Pancreas (tissue), 10 donors: ENCODE measurements around the gene MRPS16. TPM values are rescaled to one million over a fixed set of nuclear protein-coding genes. Genes with fewer than 3 reads are reported as not detected.
A peak's percentile ranks its signal among the peaks of the same experiment; 100 is the strongest.

Experiments
- ATAC-seq, 4 donors: fragments of 200-7000 bp; cut with Tn5 transposase; one replicate each; pipeline versions ENCODE4 v1.8.0 to v1.9.1; 2020; ENCODE audit warnings: mild to moderate bottlenecking in 4 of 4, moderate library complexity in 4 of 4
- DNase-seq, 6 donors: peaks; one replicate each; pipeline ENCODE4 v3.0.0-alpha.2; 2020
- FAIRE-seq: peaks from 2 replicates; lab custom pipeline; 2012; peaks lifted over from hg19 to GRCh38; lab: Jason Lieb, UNC
- H3K27ac ChIP-seq, 4 donors: fragments of 200-600 bp; sonication (generic); 1 replicate in 3 of 4; 2 replicates in 1 of 4; pipeline versions ENCODE4 v1.5.0 to v1.8.0; 2020
- H3K27me3 ChIP-seq, 4 donors: fragments of 200-600 bp; one replicate each; pipeline ENCODE4 v1.8.0; 2021
- H3K36me3 ChIP-seq, 3 donors: fragments of 200-600 bp; sonication (generic) in 1 of 3; one replicate each; pipeline versions ENCODE4 v1.5.0 to v1.8.0; 2020 to 2021
- H3K4me1 ChIP-seq, 3 donors: fragments of 200-600 bp; one replicate each; pipeline ENCODE4 v1.8.0; 2021
- H3K4me3 ChIP-seq, 4 donors: fragments of 200-600 bp; sonication (generic) in 2 of 4; one replicate each; pipeline versions ENCODE4 v1.5.0 to v1.8.0; 2020 to 2021
- H3K9me3 ChIP-seq, 4 donors: fragments of 200-600 bp; one replicate each; pipeline ENCODE4 v1.8.0; 2021
- WGBS, 2 donors: extraction: QIAGEN DNeasy Blood & Tissue Kit; methylation state at CpG; one replicate each; pipeline ENCODE4 v1.1.7; 2013; 5-methylcytosine and 5-hydroxymethylcytosine counted together
- intact Hi-C, 3 donors: fragments of 100-400 bp; cut with DNase I; formaldehyde crosslinking; loops; one replicate each; pipeline versions ENCODE4 v1.11.1 to v1.14.2; 2022
- polyA plus RNA-seq, 2 donors: library from polyadenylated mRNA; stranded (reverse); fragments of 200-250 nt; gene quantifications; one replicate each; pipeline ENCODE4 v1.2.3, GENCODE V29; 2013
- total RNA-seq, 6 donors: library from RNA; stranded (reverse); fragmentation: NEBNext Ultra II Directional in 4 of 6; extraction: Animal tissue kit (Norgen Biotek cat#: 25700) in 4 of 6; gene quantifications; one replicate each; pipeline versions ENCODE4 v1.2.1 to v1.2.4, GENCODE V29; 2021 to 2023
- TF ChIP-seq, protein P1 (sequence below), 4 donors: fragments of 200-600 bp; sonication (generic) in 3 of 4; IDR thresholded peaks; one replicate each; pipeline versions ENCODE4 v1.5.0 to v1.8.0; 2021; ENCODE audit warnings: antibody characterized with exemption in 4 of 4
- donor health status: healthy with polysubstance abuse.
- donor health status: DM: no; HTN: no; CAD: no; lungs with moderate emphysema.
- donor health status: DM: no; HTN: no; CAD: no.
- donor health status: control.
- donor health status: control.
- donor health status: Bipolar disorder and iron deficiency.
- donor health status: DM: yes; HTN: yes; CAD: no.
- donor health status: DM: no; HTN: no; CAD: no.
- donor health status: DM: no; HTN: no; CAD: no.
- donor health status: DM: yes; HTN: yes; CAD: no.

MRPS16 gene
- total and polyA plus RNA-seq, 8 donors: 24.1 to 46.0 (median 38.5) TPM

DNA sequence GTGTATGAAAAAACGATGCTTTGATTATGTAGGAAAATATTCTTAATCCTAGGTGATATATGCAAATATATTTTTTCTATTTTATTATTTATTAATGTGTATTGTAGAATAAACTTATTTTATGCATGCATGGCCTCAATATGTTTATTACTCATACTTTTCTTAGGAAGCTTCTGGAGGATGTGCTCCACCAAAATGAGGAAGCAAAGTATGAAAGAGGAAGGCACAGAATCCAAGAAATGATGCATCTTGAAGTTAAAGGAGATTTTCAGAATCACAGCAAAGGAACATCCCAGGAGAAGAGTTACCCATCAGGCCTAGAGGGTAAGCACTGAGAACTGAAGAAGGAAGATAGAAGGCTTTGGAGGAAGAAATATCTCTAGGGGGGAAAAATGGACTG, 35.0 kb upstream of the MRPS16 start:
- no peaks in the 10 kb centered on the region for H3K27me3 ChIP-seq
- no peak for FAIRE-seq

GRCh38 chr10:73281097-73281496, 28.7 kb upstream of the MRPS16 start:
- TF ChIP-seq, protein P1, sequence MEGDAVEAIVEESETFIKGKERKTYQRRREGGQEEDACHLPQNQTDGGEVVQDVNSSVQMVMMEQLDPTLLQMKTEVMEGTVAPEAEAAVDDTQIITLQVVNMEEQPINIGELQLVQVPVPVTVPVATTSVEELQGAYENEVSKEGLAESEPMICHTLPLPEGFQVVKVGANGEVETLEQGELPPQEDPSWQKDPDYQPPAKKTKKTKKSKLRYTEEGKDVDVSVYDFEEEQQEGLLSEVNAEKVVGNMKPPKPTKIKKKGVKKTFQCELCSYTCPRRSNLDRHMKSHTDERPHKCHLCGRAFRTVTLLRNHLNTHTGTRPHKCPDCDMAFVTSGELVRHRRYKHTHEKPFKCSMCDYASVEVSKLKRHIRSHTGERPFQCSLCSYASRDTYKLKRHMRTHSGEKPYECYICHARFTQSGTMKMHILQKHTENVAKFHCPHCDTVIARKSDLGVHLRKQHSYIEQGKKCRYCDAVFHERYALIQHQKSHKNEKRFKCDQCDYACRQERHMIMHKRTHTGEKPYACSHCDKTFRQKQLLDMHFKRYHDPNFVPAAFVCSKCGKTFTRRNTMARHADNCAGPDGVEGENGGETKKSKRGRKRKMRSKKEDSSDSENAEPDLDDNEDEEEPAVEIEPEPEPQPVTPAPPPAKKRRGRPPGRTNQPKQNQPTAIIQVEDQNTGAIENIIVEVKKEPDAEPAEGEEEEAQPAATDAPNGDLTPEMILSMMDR (IDR thresholded peaks at IDR 0.05): no peak
- intact Hi-C loops: no loop called here
- H3K4me1 ChIP-seq: no peaks in the 10 kb centered on the region
- no peaks in the 10 kb centered on the region for H3K27me3 ChIP-seq
- H3K27ac ChIP-seq: no peak overlapping the region
- no peaks in the 10 kb centered on the region for H3K36me3 ChIP-seq
- WGBS, 2 donors: 90 to 94% methylated on average over 3 of the region's 3 CpGs
- DNase-seq (no peak), FAIRE-seq (no peak), ATAC-seq (no peak)
- no peak overlapping the region for H3K4me3 ChIP-seq
- no peaks in the 10 kb centered on the region for H3K9me3 ChIP-seq

More for the DNA sequence above, 35.0 kb upstream of the MRPS16 start:
- no peak for ATAC-seq
- Histone ChIP-seq H3K4me3 (no peak overlapping the region), H3K4me1 (no peaks in the 10 kb centered on the region), H3K9me3 (no peaks in the 10 kb centered on the region), H3K27ac (no peak overlapping the region), H3K36me3 (no peaks in the 10 kb centered on the region)
- 74 to 76% methylated on average over 1 of the region's 1 CpG for WGBS, 2 donors
- no peak for DNase-seq
- intact Hi-C loops: no loop called here
- TF ChIP-seq, protein P1 (IDR thresholded peaks at IDR 0.05): no peak

DNA sequence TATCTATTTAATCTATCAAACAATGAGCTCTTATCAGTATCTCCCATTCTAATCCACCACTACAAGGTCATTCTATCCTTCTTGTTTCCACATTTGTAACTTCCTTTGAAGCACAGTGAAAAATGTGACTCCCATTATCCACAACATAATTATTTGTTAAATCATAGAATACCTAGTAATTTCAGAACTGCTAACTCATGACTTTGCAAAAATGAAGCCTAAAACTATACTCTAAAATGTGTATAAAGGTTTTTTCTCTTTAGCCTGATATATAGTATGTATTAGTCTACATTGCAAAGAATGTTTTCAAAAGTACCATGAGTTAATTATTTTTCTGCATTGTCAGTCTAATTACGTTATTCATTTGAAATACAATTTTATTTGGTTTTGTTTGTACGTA, 12.0 kb upstream of the MRPS16 start:
- 86 to 93% methylated on average over 2 of the region's 2 CpGs for WGBS, 2 donors
- TF ChIP-seq, protein P1 (IDR thresholded peaks at IDR 0.05): no peak
- DNase-seq: no peak
- Histone ChIP-seq H3K4me3 (no peak overlapping the region), H3K9me3 (no peaks in the 10 kb centered on the region), H3K27ac (no peak overlapping the region), H3K36me3 (no peaks in the 10 kb centered on the region), H3K27me3 (no peaks in the 10 kb centered on the region), H3K4me1 (no peaks in the 10 kb centered on the region)
- ATAC-seq: no peak
- intact Hi-C loops: no loop called here
- no peak for FAIRE-seq

- Histone ChIP-seq H3K27ac (no peak overlapping the region), H3K4me1 (no peaks in the 10 kb centered on the region), H3K36me3 (no peaks in the 10 kb centered on the region), H3K4me3 (no peak overlapping the region), H3K27me3 (no peaks in the 10 kb centered on the region), H3K9me3 (no peaks in the 10 kb centered on the region)
- DNase-seq: no peak
- FAIRE-seq: no peak
- TF ChIP-seq, protein P1 (IDR thresholded peaks at IDR 0.05): peak in 2 of 4 donors; percentile 13 to 25
- ATAC-seq: no peak
- intact Hi-C loops: no loop called here
- 51 to 60% methylated on average over 1 of the region's 1 CpG for WGBS, 2 donors
These were observed 11.4 kb upstream of the MRPS16 start for GRCh38 chr10:73263693-73264347.

DNA sequence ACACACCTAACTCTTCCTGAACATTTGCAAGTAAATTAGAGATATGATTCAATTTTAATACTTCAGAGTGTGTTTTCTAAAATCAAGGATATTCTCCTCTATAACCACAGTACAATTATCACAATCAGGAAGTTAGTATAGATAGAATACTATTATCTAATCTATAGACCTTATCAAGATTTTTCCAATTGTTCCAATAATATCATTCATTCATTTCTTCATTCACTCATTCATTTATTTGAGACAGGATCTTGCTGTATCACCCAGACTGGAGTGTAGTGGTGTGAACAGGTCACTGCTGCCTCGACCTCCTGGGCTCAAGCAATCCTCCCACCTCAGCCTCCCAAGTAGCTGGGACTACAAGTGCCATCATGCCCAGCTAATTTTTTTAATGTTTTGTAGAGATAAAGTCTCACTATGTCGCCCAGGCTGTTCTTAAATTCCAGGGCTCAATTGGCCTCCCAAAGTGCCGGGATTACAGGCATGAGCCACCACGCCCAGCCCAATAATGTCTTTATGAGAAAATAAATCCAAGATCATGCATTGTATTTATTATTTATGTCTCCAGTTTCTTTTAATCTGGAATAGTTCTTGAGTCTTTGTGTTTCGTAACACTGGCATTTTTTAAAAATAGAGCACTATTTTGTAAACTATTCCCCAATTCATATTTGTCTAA, 10.6 kb upstream of the MRPS16 start:
- Histone ChIP-seq H3K9me3 (no peaks in the 10 kb centered on the region), H3K36me3 (no peaks in the 10 kb centered on the region), H3K4me1 (no peaks in the 10 kb centered on the region), H3K4me3 (no peak overlapping the region), H3K27me3 (no peaks in the 10 kb centered on the region), H3K27ac (no peak overlapping the region)
- 85 to 92% methylated on average over 5 of the region's 5 CpGs for WGBS, 2 donors
- intact Hi-C loops: no loop called here
- FAIRE-seq (no peak), ATAC-seq (no peak), DNase-seq (no peak)
- TF ChIP-seq, protein P1 (IDR thresholded peaks at IDR 0.05): no peak
